ENCODE results near the gene HM13. TPM values are rescaled to one million over a fixed set of nuclear protein-coding genes. Genes with fewer than 3 reads are reported as not detected.
A peak's percentile ranks its signal among the peaks of the same experiment; 100 is the strongest.

HM13 gene
- total and polyA plus RNA-seq, 2 of the 13 experiments (the other 11 are each of a cell fraction or from before 2014, with no cell fraction given), result 118 to 243 TPM

DNA sequence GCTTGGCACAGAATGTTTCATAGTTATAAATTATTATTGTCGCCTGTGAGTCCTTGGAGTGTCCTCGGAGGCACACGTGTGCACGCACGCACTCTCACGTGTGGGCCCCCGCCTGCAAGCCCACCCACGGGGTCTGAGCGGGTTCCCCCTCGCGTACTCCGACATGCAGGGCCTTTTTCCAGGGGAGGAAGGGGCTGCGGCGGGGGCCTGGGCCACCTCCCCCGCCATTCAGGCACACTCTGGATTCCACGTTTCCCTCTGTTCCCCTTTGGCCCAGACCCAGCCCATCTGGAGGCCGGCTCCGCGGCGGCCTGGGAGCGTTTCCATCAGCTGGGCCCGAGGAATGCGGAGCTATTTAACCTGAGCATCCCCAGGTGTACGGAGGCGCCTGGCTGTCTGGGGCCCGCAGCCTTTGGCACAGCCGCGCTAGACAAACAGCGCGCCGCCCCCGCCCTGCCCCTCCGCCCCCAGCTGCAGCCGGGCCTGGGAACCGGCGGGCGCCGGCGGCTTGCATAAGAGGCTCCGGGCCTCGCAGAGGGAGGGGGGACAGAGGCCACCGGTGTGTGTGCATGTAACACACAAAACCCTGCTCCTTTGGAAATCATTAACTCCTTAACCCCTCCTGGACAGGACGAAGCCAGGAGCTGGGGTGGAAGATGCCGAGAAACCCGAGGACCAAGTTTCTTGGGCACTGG, 94.2 kb downstream of the HM13 start (continued):
- TF ChIP-seq, protein P1, sequence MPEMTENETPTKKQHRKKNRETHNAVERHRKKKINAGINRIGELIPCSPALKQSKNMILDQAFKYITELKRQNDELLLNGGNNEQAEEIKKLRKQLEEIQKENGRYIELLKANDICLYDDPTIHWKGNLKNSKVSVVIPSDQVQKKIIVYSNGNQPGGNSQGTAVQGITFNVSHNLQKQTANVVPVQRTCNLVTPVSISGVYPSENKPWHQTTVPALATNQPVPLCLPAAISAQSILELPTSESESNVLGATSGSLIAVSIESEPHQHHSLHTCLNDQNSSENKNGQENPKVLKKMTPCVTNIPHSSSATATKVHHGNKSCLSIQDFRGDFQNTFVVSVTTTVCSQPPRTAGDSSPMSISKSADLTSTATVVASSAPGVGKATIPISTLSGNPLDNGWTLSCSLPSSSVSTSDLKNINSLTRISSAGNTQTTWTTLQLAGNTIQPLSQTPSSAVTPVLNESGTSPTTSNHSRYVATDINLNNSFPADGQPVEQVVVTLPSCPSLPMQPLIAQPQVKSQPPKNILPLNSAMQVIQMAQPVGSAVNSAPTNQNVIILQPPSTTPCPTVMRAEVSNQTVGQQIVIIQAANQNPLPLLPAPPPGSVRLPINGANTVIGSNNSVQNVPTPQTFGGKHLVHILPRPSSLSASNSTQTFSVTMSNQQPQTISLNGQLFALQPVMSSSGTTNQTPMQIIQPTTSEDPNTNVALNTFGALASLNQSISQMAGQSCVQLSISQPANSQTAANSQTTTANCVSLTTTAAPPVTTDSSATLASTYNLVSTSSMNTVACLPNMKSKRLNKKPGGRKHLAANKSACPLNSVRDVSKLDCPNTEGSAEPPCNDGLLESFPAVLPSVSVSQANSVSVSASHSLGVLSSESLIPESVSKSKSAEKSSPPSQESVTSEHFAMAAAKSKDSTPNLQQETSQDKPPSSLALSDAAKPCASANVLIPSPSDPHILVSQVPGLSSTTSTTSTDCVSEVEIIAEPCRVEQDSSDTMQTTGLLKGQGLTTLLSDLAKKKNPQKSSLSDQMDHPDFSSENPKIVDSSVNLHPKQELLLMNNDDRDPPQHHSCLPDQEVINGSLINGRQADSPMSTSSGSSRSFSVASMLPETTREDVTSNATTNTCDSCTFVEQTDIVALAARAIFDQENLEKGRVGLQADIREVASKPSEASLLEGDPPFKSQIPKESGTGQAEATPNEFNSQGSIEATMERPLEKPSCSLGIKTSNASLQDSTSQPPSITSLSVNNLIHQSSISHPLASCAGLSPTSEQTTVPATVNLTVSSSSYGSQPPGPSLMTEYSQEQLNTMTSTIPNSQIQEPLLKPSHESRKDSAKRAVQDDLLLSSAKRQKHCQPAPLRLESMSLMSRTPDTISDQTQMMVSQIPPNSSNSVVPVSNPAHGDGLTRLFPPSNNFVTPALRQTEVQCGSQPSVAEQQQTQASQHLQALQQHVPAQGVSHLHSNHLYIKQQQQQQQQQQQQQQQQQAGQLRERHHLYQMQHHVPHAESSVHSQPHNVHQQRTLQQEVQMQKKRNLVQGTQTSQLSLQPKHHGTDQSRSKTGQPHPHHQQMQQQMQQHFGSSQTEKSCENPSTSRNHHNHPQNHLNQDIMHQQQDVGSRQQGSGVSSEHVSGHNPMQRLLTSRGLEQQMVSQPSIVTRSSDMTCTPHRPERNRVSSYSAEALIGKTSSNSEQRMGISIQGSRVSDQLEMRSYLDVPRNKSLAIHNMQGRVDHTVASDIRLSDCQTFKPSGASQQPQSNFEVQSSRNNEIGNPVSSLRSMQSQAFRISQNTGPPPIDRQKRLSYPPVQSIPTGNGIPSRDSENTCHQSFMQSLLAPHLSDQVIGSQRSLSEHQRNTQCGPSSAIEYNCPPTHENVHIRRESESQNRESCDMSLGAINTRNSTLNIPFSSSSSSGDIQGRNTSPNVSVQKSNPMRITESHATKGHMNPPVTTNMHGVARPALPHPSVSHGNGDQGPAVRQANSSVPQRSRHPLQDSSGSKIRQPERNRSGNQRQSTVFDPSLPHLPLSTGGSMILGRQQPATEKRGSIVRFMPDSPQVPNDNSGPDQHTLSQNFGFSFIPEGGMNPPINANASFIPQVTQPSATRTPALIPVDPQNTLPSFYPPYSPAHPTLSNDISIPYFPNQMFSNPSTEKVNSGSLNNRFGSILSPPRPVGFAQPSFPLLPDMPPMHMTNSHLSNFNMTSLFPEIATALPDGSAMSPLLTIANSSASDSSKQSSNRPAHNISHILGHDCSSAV (CRISPR knock-in tag; IDR thresholded peaks at IDR 0.05; ENCODE audit: borderline replicate concordance), result peak; percentile 98
- TF ChIP-seq NFYB (CRISPR knock-in tag; IDR thresholded peaks at IDR 0.05), result peak; percentile 60
- peak; percentile 98 for TF ChIP-seq ZSCAN5A (CRISPR knock-in tag; IDR thresholded peaks at IDR 0.05; ENCODE audit: borderline replicate concordance)
- TF ChIP-seq CREM (IDR thresholded peaks at IDR 0.05), result peak; percentile 90
- no peak for TF ChIP-seq CREM (CRISPR knock-in tag; IDR thresholded peaks at IDR 0.05)
- peak; percentile 98; the same call in 1 of the 2 replicates for TF ChIP-seq KLF6 (CRISPR knock-in tag; IDR thresholded peaks at IDR 0.05)
- no peak for TF ChIP-seq ZNF234 (CRISPR knock-in tag; conservative IDR thresholded peaks at IDR 0.05)
- peak; percentile 99 for TF ChIP-seq ZXDC (CRISPR knock-in tag; IDR thresholded peaks at IDR 0.05)
- TF ChIP-seq ZNF547 (CRISPR knock-in tag; IDR thresholded peaks at IDR 0.05), result peak; percentile 99
- peak; percentile 99 for TF ChIP-seq FOXK1 (CRISPR knock-in tag; IDR thresholded peaks at IDR 0.05; ENCODE audit: borderline replicate concordance, low read depth)
- TF ChIP-seq, protein P2, sequence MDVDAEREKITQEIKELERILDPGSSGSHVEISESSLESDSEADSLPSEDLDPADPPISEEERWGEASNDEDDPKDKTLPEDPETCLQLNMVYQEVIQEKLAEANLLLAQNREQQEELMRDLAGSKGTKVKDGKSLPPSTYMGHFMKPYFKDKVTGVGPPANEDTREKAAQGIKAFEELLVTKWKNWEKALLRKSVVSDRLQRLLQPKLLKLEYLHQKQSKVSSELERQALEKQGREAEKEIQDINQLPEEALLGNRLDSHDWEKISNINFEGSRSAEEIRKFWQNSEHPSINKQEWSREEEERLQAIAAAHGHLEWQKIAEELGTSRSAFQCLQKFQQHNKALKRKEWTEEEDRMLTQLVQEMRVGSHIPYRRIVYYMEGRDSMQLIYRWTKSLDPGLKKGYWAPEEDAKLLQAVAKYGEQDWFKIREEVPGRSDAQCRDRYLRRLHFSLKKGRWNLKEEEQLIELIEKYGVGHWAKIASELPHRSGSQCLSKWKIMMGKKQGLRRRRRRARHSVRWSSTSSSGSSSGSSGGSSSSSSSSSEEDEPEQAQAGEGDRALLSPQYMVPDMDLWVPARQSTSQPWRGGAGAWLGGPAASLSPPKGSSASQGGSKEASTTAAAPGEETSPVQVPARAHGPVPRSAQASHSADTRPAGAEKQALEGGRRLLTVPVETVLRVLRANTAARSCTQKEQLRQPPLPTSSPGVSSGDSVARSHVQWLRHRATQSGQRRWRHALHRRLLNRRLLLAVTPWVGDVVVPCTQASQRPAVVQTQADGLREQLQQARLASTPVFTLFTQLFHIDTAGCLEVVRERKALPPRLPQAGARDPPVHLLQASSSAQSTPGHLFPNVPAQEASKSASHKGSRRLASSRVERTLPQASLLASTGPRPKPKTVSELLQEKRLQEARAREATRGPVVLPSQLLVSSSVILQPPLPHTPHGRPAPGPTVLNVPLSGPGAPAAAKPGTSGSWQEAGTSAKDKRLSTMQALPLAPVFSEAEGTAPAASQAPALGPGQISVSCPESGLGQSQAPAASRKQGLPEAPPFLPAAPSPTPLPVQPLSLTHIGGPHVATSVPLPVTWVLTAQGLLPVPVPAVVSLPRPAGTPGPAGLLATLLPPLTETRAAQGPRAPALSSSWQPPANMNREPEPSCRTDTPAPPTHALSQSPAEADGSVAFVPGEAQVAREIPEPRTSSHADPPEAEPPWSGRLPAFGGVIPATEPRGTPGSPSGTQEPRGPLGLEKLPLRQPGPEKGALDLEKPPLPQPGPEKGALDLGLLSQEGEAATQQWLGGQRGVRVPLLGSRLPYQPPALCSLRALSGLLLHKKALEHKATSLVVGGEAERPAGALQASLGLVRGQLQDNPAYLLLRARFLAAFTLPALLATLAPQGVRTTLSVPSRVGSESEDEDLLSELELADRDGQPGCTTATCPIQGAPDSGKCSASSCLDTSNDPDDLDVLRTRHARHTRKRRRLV (CRISPR knock-in tag; IDR thresholded peaks at IDR 0.05), result peak; percentile 93

Data from HepG2 (cell line).